PC-3 (cell line): ENCODE measurements around the gene TAF3.

ENCODE experiments used
- EZH2 ChIP-seq: fragments of 300-600 bp; sonication (generic); IDR thresholded peaks from one replicate; pipeline ENCODE4 v1.6.1; 2017; ENCODE audit warnings: antibody characterized with exemption, mild to moderate bottlenecking, low read length; ENCODE audit not compliant: unreplicated experiment
- TF ChIP-seq, protein P1 (sequence below): fragments of 300-600 bp; sonication (generic); conservative IDR thresholded peaks from 2 replicates; pipeline ENCODE4 v1.5.1; 2017; ENCODE audit warnings: antibody characterized with exemption, low read depth, mild to moderate bottlenecking, low read length

GRCh38 chr10:7915923-7916536 is 97.7 kb downstream of the TAF3 start:
- TF ChIP-seq, protein P1, sequence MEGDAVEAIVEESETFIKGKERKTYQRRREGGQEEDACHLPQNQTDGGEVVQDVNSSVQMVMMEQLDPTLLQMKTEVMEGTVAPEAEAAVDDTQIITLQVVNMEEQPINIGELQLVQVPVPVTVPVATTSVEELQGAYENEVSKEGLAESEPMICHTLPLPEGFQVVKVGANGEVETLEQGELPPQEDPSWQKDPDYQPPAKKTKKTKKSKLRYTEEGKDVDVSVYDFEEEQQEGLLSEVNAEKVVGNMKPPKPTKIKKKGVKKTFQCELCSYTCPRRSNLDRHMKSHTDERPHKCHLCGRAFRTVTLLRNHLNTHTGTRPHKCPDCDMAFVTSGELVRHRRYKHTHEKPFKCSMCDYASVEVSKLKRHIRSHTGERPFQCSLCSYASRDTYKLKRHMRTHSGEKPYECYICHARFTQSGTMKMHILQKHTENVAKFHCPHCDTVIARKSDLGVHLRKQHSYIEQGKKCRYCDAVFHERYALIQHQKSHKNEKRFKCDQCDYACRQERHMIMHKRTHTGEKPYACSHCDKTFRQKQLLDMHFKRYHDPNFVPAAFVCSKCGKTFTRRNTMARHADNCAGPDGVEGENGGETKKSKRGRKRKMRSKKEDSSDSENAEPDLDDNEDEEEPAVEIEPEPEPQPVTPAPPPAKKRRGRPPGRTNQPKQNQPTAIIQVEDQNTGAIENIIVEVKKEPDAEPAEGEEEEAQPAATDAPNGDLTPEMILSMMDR: no peak
- TF ChIP-seq EZH2: no peak
